SU-DHL-6 (cell line): ENCODE results near the gene MALRD1.

Source experiments
- H2AFZ ChIP-seq: fragments of 200-600 bp; sonication (generic); 2 replicates; pipeline ENCODE4 v1.6.1; 2014; ENCODE audit warnings: low read depth, mild to moderate bottlenecking, moderate library complexity, mixed read lengths, antibody characterized with exemption, low read length; ENCODE audit not compliant: severe bottlenecking
- H3F3A ChIP-seq: fragments of 200-600 bp; shearing (Covaris generic); 2 replicates; pipeline ENCODE4 v1.6.0; 2016; ENCODE audit warnings: antibody characterized with exemption, mild to moderate bottlenecking; ENCODE audit not compliant: insufficient read depth
- H3K27ac ChIP-seq: fragments of 200-600 bp; sonication (generic); 2 replicates; pipeline ENCODE4 v1.5.1; 2016; ENCODE audit warnings: low read depth, mild to moderate bottlenecking, low read length, moderate library complexity, mixed read lengths
- H3K27me3 ChIP-seq: fragments of 200-600 bp; sonication (generic), shearing (Covaris generic); 2 replicates; pipeline ENCODE4 v1.6.0; 2014; ENCODE audit warnings: mild to moderate bottlenecking, low read length
- H3K36me3 ChIP-seq: fragments of 200-600 bp; sonication (generic); 2 replicates; pipeline ENCODE4 v1.6.1; 2014; ENCODE audit warnings: mild to moderate bottlenecking, low read length, mixed read lengths
- H3K4me2 ChIP-seq: fragments of 300-600, 200-600 bp; shearing (Covaris generic), sonication (generic); 2 replicates; pipeline ENCODE4 v1.6.0; 2014; ENCODE audit warnings: low read length, low read depth, mild to moderate bottlenecking; ENCODE audit not compliant: poor library complexity, severe bottlenecking
- H3K4me3 ChIP-seq: fragments of 200-600 bp; sonication (generic); 2 replicates; pipeline ENCODE4 v1.5.1; 2014; ENCODE audit warnings: antibody characterized with exemption, low read length, mild to moderate bottlenecking, mixed read lengths; ENCODE audit not compliant: insufficient read depth, poor library complexity, severe bottlenecking
- H3K79me2 ChIP-seq: fragments of 200-600 bp; sonication (generic); 2 replicates; pipeline ENCODE4 v1.6.1; 2014; ENCODE audit warnings: mild to moderate bottlenecking, low read length, moderate library complexity; ENCODE audit not compliant: insufficient read depth
- H3K9ac ChIP-seq: fragments of 200-600 bp; sonication (generic); 2 replicates; pipeline ENCODE4 v1.7.0; 2014; ENCODE audit warnings: mild to moderate bottlenecking, low read length
- H3K9me2 ChIP-seq: fragments of 200-600 bp; sonication (generic); replicated peaks from 2 replicates; pipeline ENCODE4 v1.6.1; 2014; ENCODE audit warnings: low read length; ENCODE audit not compliant: insufficient read depth
- H3K9me3 ChIP-seq: fragments of 200-600 bp; sonication (generic); 2 replicates; pipeline ENCODE4 v1.6.1; 2014; ENCODE audit warnings: low read length, mixed read lengths; ENCODE audit not compliant: insufficient read depth
- H4K20me1 ChIP-seq: fragments of 200-600 bp; sonication (generic); 2 replicates; pipeline ENCODE4 v1.6.1; 2014; ENCODE audit warnings: low read depth, mild to moderate bottlenecking, antibody characterized with exemption, low read length, moderate library complexity, mixed read lengths
- CTCF ChIP-seq: fragments of 200-600 bp; sonication (generic); IDR thresholded peaks from one replicate; pipeline ENCODE4 v1.5.1; 2017; ENCODE audit warnings: antibody characterized with exemption, mild to moderate bottlenecking, low read length, moderate library complexity; ENCODE audit not compliant: insufficient read depth, poor library complexity, severe bottlenecking
- EZH2phosphoT487 ChIP-seq: fragments of 200-600 bp; sonication (generic), shearing (Covaris generic); conservative IDR thresholded peaks from 2 replicates; pipeline ENCODE4 v1.6.1; 2018; ENCODE audit warnings: mild to moderate bottlenecking, antibody characterized with exemption, low read length, moderate library complexity, mixed read lengths

The MALRD1 gene

GRCh38 chr10:19250546-19250945 is 201.9 kb downstream of the MALRD1 start:
- no peaks in the 10 kb centered on the region for H3K36me3 ChIP-seq
- H3K9ac ChIP-seq: no peak overlapping the region
- no peaks in the 10 kb centered on the region for H3F3A ChIP-seq
- H4K20me1 ChIP-seq: no peaks in the 10 kb centered on the region
- H3K4me3 ChIP-seq: no peak overlapping the region
- H3K27ac ChIP-seq: no peak overlapping the region
- no peak overlapping the region for H2AFZ ChIP-seq
- no peaks in the 10 kb centered on the region for H3K79me2 ChIP-seq
- no peak overlapping the region for H3K4me2 ChIP-seq
- TF ChIP-seq CTCF (no peak), EZH2phosphoT487 (no peak)
- no peaks in the 10 kb centered on the region for H3K9me2 ChIP-seq
- H3K27me3 ChIP-seq: no peaks in the 10 kb centered on the region
- no peaks in the 10 kb centered on the region for H3K9me3 ChIP-seq

GRCh38 chr10:19252531-19252930 is 203.9 kb downstream of the MALRD1 start:
- Histone ChIP-seq H3K27ac (no peak overlapping the region), H3K9ac (no peak overlapping the region), H3K36me3 (no peaks in the 10 kb centered on the region), H3K4me3 (no peak overlapping the region), H3K4me2 (no peak overlapping the region), H2AFZ (no peak overlapping the region), H3K79me2 (no peaks in the 10 kb centered on the region), H3F3A (no peaks in the 10 kb centered on the region), H3K9me2 (no peaks in the 10 kb centered on the region), H3K27me3 (no peaks in the 10 kb centered on the region), H3K9me3 (no peaks in the 10 kb centered on the region), H4K20me1 (no peaks in the 10 kb centered on the region)
- TF ChIP-seq CTCF (no peak), EZH2phosphoT487 (no peak)

- H3K4me3 ChIP-seq: no peak overlapping the region
- H3K79me2 ChIP-seq: no peaks in the 10 kb centered on the region
- H3K36me3 ChIP-seq: no peaks in the 10 kb centered on the region
- H3K4me2 ChIP-seq: no peak overlapping the region
- no peaks in the 10 kb centered on the region for H3F3A ChIP-seq
- no peaks in the 10 kb centered on the region for H3K9me3 ChIP-seq
- H3K9me2 ChIP-seq: no peaks in the 10 kb centered on the region
- no peak for TF ChIP-seq EZH2phosphoT487
- no peak overlapping the region for H3K9ac ChIP-seq
- H3K27me3 ChIP-seq: no peaks in the 10 kb centered on the region
- H3K27ac ChIP-seq: no peak overlapping the region
- no peaks in the 10 kb centered on the region for H4K20me1 ChIP-seq
- no peak overlapping the region for H2AFZ ChIP-seq
Observed at GRCh38 chr10:19256331-19256730, 207.7 kb downstream of the MALRD1 start.

- no peak overlapping the region for H3K9ac ChIP-seq
- no peaks in the 10 kb centered on the region for H3K9me2 ChIP-seq
- no peak overlapping the region for H2AFZ ChIP-seq
- H3K79me2 ChIP-seq: no peaks in the 10 kb centered on the region
- TF ChIP-seq CTCF (no peak), EZH2phosphoT487 (no peak)
- H3F3A ChIP-seq: no peaks in the 10 kb centered on the region
- no peak overlapping the region for H3K27ac ChIP-seq
- no peaks in the 10 kb centered on the region for H4K20me1 ChIP-seq
- H3K9me3 ChIP-seq: no peaks in the 10 kb centered on the region; the same call in 1 of the 2 replicates
- H3K4me3 ChIP-seq: no peak overlapping the region
- no peaks in the 10 kb centered on the region for H3K27me3 ChIP-seq
- no peaks in the 10 kb centered on the region for H3K36me3 ChIP-seq
- H3K4me2 ChIP-seq: no peak overlapping the region
Observed at GRCh38 chr10:19263262-19263661, 214.7 kb downstream of the MALRD1 start.
